Fibroblast of villous mesenchyme (primary cell): ENCODE data around the gene CNTNAP2. TPM values are rescaled to one million over a fixed set of nuclear protein-coding genes. Genes with fewer than 3 reads are reported as not detected.

Source experiments
- DNase-seq: peaks from one replicate; pipeline ENCODE4 v3.0.0-alpha.2; 2010; ENCODE audit warnings: low read depth
- H3K4me3 ChIP-seq: 2 replicates; pipeline ENCODE4 v1.5.1; 2011; ENCODE audit warnings: low read depth, mild to moderate bottlenecking, low read length
- CTCF ChIP-seq: IDR thresholded peaks from 2 replicates; pipeline ENCODE4 v1.5.1; 2012; ENCODE audit warnings: low read depth, mild to moderate bottlenecking, low read length; ENCODE audit not compliant: insufficient read depth
- total RNA-seq: library from RNA; depleted of rRNA; stranded (reverse); fragments of >200 nt; gene quantifications from 2 replicates; pipeline ENCODE4 v1.2.3, GENCODE V29; 2012

Gene CNTNAP2
- total RNA-seq, 1 donor = not detected

- no peak overlapping the region for H3K4me3 ChIP-seq
- DNase-seq = no peak
- TF ChIP-seq CTCF = no peak
Observed at GRCh38 chr7:148380596-148381419, 2264.2 kb downstream of the CNTNAP2 start.

GRCh38 chr7:148382596-148382995, 2266.0 kb downstream of the CNTNAP2 start:
- no peak for TF ChIP-seq CTCF
- DNase-seq = no peak
- H3K4me3 ChIP-seq = no peak overlapping the region

- TF ChIP-seq CTCF = no peak
- no peak for DNase-seq
- no peak overlapping the region for H3K4me3 ChIP-seq
Observed at GRCh38 chr7:148383651-148384050, 2267.1 kb downstream of the CNTNAP2 start.

- no peak for DNase-seq
- no peak for TF ChIP-seq CTCF
- H3K4me3 ChIP-seq = no peak overlapping the region
Observed at GRCh38 chr7:148385009-148385682, 2268.5 kb downstream of the CNTNAP2 start.

- no peak overlapping the region for H3K4me3 ChIP-seq
- no peak for TF ChIP-seq CTCF
- no peak for DNase-seq
Observed at GRCh38 chr7:148390381-148390780, 2273.8 kb downstream of the CNTNAP2 start.

- TF ChIP-seq CTCF = no peak
- no peak for DNase-seq
- no peak overlapping the region for H3K4me3 ChIP-seq
Observed at GRCh38 chr7:148391591-148391990, 2275.0 kb downstream of the CNTNAP2 start.

- no peak for TF ChIP-seq CTCF
- DNase-seq = no peak
- H3K4me3 ChIP-seq = no peak overlapping the region
Observed at GRCh38 chr7:148394582-148394981, 2278.0 kb downstream of the CNTNAP2 start.
